ENCODE measurements around the gene CHN1. TPM values are rescaled to one million over a fixed set of nuclear protein-coding genes. Genes with fewer than 3 reads are reported as not detected.

Gene CHN1
- total RNA-seq, 1 donor from 2014 or later: 7.8 TPM

GRCh38 chr2:174882416-174882815 lies 122.8 kb downstream of the CHN1 start:
- Histone ChIP-seq H3K9me3 (ENCODE audit: control insufficient read depth in 3 of 3, low read length in 3 of 3) (no peaks in the 10 kb centered on the region), H3K4me1 (ENCODE audit: control insufficient read depth in 3 of 3, insufficient read depth in 3 of 3, low read length in 3 of 3) (no peaks in the 10 kb centered on the region), H3K36me3 (ENCODE audit: control insufficient read depth in 3 of 3, insufficient read depth in 3 of 3, low read length in 3 of 3) (no peaks in the 10 kb centered on the region), H3K27me3 (ENCODE audit: control insufficient read depth in 3 of 3, insufficient read depth in 3 of 3, low read length in 3 of 3) (no peaks in the 10 kb centered on the region), H3K27ac (ENCODE audit: low read depth, low read length) (no peak overlapping the region), H3K4me3 (ENCODE audit: low read length in 3 of 3) (no peak overlapping the region), H3K9ac (ENCODE audit: low read depth in 1 of 3, low read length in 3 of 3) (no peak overlapping the region)

GRCh38 chr2:174881678-174882077 lies 123.5 kb downstream of the CHN1 start:
- no peaks in the 10 kb centered on the region for H3K36me3 ChIP-seq (ENCODE audit: control insufficient read depth in 3 of 3, insufficient read depth in 3 of 3, low read length in 3 of 3)
- H3K27me3 ChIP-seq (ENCODE audit: control insufficient read depth in 3 of 3, insufficient read depth in 3 of 3, low read length in 3 of 3): no peaks in the 10 kb centered on the region
- H3K4me1 ChIP-seq (ENCODE audit: control insufficient read depth in 3 of 3, insufficient read depth in 3 of 3, low read length in 3 of 3): no peaks in the 10 kb centered on the region
- no peak overlapping the region for H3K27ac ChIP-seq (ENCODE audit: low read depth, low read length)
- H3K9me3 ChIP-seq (ENCODE audit: control insufficient read depth in 3 of 3, low read length in 3 of 3): no peaks in the 10 kb centered on the region
- H3K9ac ChIP-seq (ENCODE audit: low read depth in 1 of 3, low read length in 3 of 3): no peak overlapping the region
- no peak overlapping the region for H3K4me3 ChIP-seq (ENCODE audit: low read length in 3 of 3)

GRCh38 chr2:174878537-174879147 lies 126.5 kb downstream of the CHN1 start:
- Histone ChIP-seq H3K4me1 (ENCODE audit: control insufficient read depth in 3 of 3, insufficient read depth in 3 of 3, low read length in 3 of 3) (no peaks in the 10 kb centered on the region), H3K4me3 (ENCODE audit: low read length in 3 of 3) (peak overlapping the region; percentile 34 to 59 (median 35)), H3K9me3 (ENCODE audit: control insufficient read depth in 3 of 3, low read length in 3 of 3) (no peaks in the 10 kb centered on the region), H3K27ac (ENCODE audit: low read depth, low read length) (no peak overlapping the region), H3K9ac (ENCODE audit: low read depth in 1 of 3, low read length in 3 of 3) (peak overlapping the region in 1 of 3 donors; percentile 10), H3K27me3 (ENCODE audit: control insufficient read depth in 3 of 3, insufficient read depth in 3 of 3, low read length in 3 of 3) (no peaks in the 10 kb centered on the region), H3K36me3 (ENCODE audit: control insufficient read depth in 3 of 3, insufficient read depth in 3 of 3, low read length in 3 of 3) (no peaks in the 10 kb centered on the region)

- H3K9ac ChIP-seq (ENCODE audit: low read depth in 1 of 3, low read length in 3 of 3): no peak overlapping the region
- no peaks in the 10 kb centered on the region for H3K36me3 ChIP-seq (ENCODE audit: control insufficient read depth in 3 of 3, insufficient read depth in 3 of 3, low read length in 3 of 3)
- H3K27me3 ChIP-seq (ENCODE audit: control insufficient read depth in 3 of 3, insufficient read depth in 3 of 3, low read length in 3 of 3): no peaks in the 10 kb centered on the region
- no peaks in the 10 kb centered on the region for H3K9me3 ChIP-seq (ENCODE audit: control insufficient read depth in 3 of 3, low read length in 3 of 3)
- H3K4me3 ChIP-seq (ENCODE audit: low read length in 3 of 3): no peak overlapping the region
- H3K27ac ChIP-seq (ENCODE audit: low read depth, low read length): no peak overlapping the region
- H3K4me1 ChIP-seq (ENCODE audit: control insufficient read depth in 3 of 3, insufficient read depth in 3 of 3, low read length in 3 of 3): no peaks in the 10 kb centered on the region
Measured at GRCh38 chr2:174877751-174878150, 127.4 kb downstream of the CHN1 start.

GRCh38 chr2:174877301-174877700 lies 127.9 kb downstream of the CHN1 start:
- no peaks in the 10 kb centered on the region for H3K9me3 ChIP-seq (ENCODE audit: control insufficient read depth in 3 of 3, low read length in 3 of 3)
- H3K27me3 ChIP-seq (ENCODE audit: control insufficient read depth in 3 of 3, insufficient read depth in 3 of 3, low read length in 3 of 3): no peaks in the 10 kb centered on the region
- H3K9ac ChIP-seq (ENCODE audit: low read depth in 1 of 3, low read length in 3 of 3): no peak overlapping the region
- no peaks in the 10 kb centered on the region for H3K36me3 ChIP-seq (ENCODE audit: control insufficient read depth in 3 of 3, insufficient read depth in 3 of 3, low read length in 3 of 3)
- no peak overlapping the region for H3K27ac ChIP-seq (ENCODE audit: low read depth, low read length)
- H3K4me3 ChIP-seq (ENCODE audit: low read length in 3 of 3): no peak overlapping the region
- H3K4me1 ChIP-seq (ENCODE audit: control insufficient read depth in 3 of 3, insufficient read depth in 3 of 3, low read length in 3 of 3): no peaks in the 10 kb centered on the region

- no peaks in the 10 kb centered on the region for H3K36me3 ChIP-seq (ENCODE audit: control insufficient read depth in 3 of 3, insufficient read depth in 3 of 3, low read length in 3 of 3)
- no peak overlapping the region for H3K27ac ChIP-seq (ENCODE audit: low read depth, low read length)
- H3K9ac ChIP-seq (ENCODE audit: low read depth in 1 of 3, low read length in 3 of 3): no peak overlapping the region
- H3K4me1 ChIP-seq (ENCODE audit: control insufficient read depth in 3 of 3, insufficient read depth in 3 of 3, low read length in 3 of 3): no peaks in the 10 kb centered on the region
- no peak overlapping the region for H3K4me3 ChIP-seq (ENCODE audit: low read length in 3 of 3)
- H3K27me3 ChIP-seq (ENCODE audit: control insufficient read depth in 3 of 3, insufficient read depth in 3 of 3, low read length in 3 of 3): no peaks in the 10 kb centered on the region
- no peaks in the 10 kb centered on the region for H3K9me3 ChIP-seq (ENCODE audit: control insufficient read depth in 3 of 3, low read length in 3 of 3)
Measured at GRCh38 chr2:174874085-174874484, 131.1 kb downstream of the CHN1 start.

- H3K4me1 ChIP-seq (ENCODE audit: control insufficient read depth in 3 of 3, insufficient read depth in 3 of 3, low read length in 3 of 3): no peaks in the 10 kb centered on the region
- no peaks in the 10 kb centered on the region for H3K36me3 ChIP-seq (ENCODE audit: control insufficient read depth in 3 of 3, insufficient read depth in 3 of 3, low read length in 3 of 3)
- no peak overlapping the region for H3K9ac ChIP-seq (ENCODE audit: low read depth in 1 of 3, low read length in 3 of 3)
- no peak overlapping the region for H3K27ac ChIP-seq (ENCODE audit: low read depth, low read length)
- no peak overlapping the region for H3K4me3 ChIP-seq (ENCODE audit: low read length in 3 of 3)
- no peaks in the 10 kb centered on the region for H3K27me3 ChIP-seq (ENCODE audit: control insufficient read depth in 3 of 3, insufficient read depth in 3 of 3, low read length in 3 of 3)
- H3K9me3 ChIP-seq (ENCODE audit: control insufficient read depth in 3 of 3, low read length in 3 of 3): no peaks in the 10 kb centered on the region
Measured at GRCh38 chr2:174873471-174873870, 131.7 kb downstream of the CHN1 start.

- Histone ChIP-seq H3K4me1 (ENCODE audit: control insufficient read depth in 3 of 3, insufficient read depth in 3 of 3, low read length in 3 of 3) (no peaks in the 10 kb centered on the region), H3K36me3 (ENCODE audit: control insufficient read depth in 3 of 3, insufficient read depth in 3 of 3, low read length in 3 of 3) (no peaks in the 10 kb centered on the region), H3K27me3 (ENCODE audit: control insufficient read depth in 3 of 3, insufficient read depth in 3 of 3, low read length in 3 of 3) (no peaks in the 10 kb centered on the region), H3K9ac (ENCODE audit: low read depth in 1 of 3, low read length in 3 of 3) (no peak overlapping the region), H3K27ac (ENCODE audit: low read depth, low read length) (no peak overlapping the region), H3K4me3 (ENCODE audit: low read length in 3 of 3) (no peak overlapping the region), H3K9me3 (ENCODE audit: control insufficient read depth in 3 of 3, low read length in 3 of 3) (no peaks in the 10 kb centered on the region)
Measured at GRCh38 chr2:174870787-174871186, 134.4 kb downstream of the CHN1 start.

- no peak overlapping the region for H3K9ac ChIP-seq (ENCODE audit: low read depth in 1 of 3, low read length in 3 of 3)
- no peak overlapping the region for H3K27ac ChIP-seq (ENCODE audit: low read depth, low read length)
- no peaks in the 10 kb centered on the region for H3K9me3 ChIP-seq (ENCODE audit: control insufficient read depth in 3 of 3, low read length in 3 of 3)
- H3K36me3 ChIP-seq (ENCODE audit: control insufficient read depth in 3 of 3, insufficient read depth in 3 of 3, low read length in 3 of 3): no peaks in the 10 kb centered on the region
- no peak overlapping the region for H3K4me3 ChIP-seq (ENCODE audit: low read length in 3 of 3)
- H3K27me3 ChIP-seq (ENCODE audit: control insufficient read depth in 3 of 3, insufficient read depth in 3 of 3, low read length in 3 of 3): no peaks in the 10 kb centered on the region
- H3K4me1 ChIP-seq (ENCODE audit: control insufficient read depth in 3 of 3, insufficient read depth in 3 of 3, low read length in 3 of 3): no peaks in the 10 kb centered on the region
Measured at GRCh38 chr2:174868878-174869277, 136.3 kb downstream of the CHN1 start.

- no peak overlapping the region for H3K4me3 ChIP-seq (ENCODE audit: low read length in 3 of 3)
- H3K9ac ChIP-seq (ENCODE audit: low read depth in 1 of 3, low read length in 3 of 3): no peak overlapping the region
- no peak overlapping the region for H3K27ac ChIP-seq (ENCODE audit: low read depth, low read length)
- no peaks in the 10 kb centered on the region for H3K9me3 ChIP-seq (ENCODE audit: control insufficient read depth in 3 of 3, low read length in 3 of 3)
- no peaks in the 10 kb centered on the region for H3K27me3 ChIP-seq (ENCODE audit: control insufficient read depth in 3 of 3, insufficient read depth in 3 of 3, low read length in 3 of 3)
- H3K4me1 ChIP-seq (ENCODE audit: control insufficient read depth in 3 of 3, insufficient read depth in 3 of 3, low read length in 3 of 3): no peaks in the 10 kb centered on the region
- no peaks in the 10 kb centered on the region for H3K36me3 ChIP-seq (ENCODE audit: control insufficient read depth in 3 of 3, insufficient read depth in 3 of 3, low read length in 3 of 3)
Measured at GRCh38 chr2:174866421-174866820, 138.8 kb downstream of the CHN1 start.

All from skeletal muscle tissue (tissue), 4 donors.